CD4-positive, CD25-positive, alpha-beta regulatory T cell (primary cell): ENCODE measurements around the gene CRIP2. TPM values are rescaled to one million over a fixed set of nuclear protein-coding genes. Genes with fewer than 3 reads are reported as not detected.
A peak's percentile ranks its signal among the peaks of the same experiment; 100 is the strongest.

Experiments
- ATAC-seq, 2 donors: fragments of 150-1000 bp; cut with Tn5 transposase; one replicate each; pipeline ENCODE4 v1.10.0; 2021; ENCODE audit warnings: low read depth in 2 of 2, moderate number of reproducible peaks in 2 of 2, moderate library complexity in 1 of 2
- DNase-seq, 3 donors: peaks; one replicate each; pipeline versions ENCODE4 v3.0.0 to v3.0.0-alpha.2; 2012 to 2022; ENCODE audit warnings: mixed read lengths in 1 of 3
- H3K27ac ChIP-seq: one replicate; pipeline ENCODE4 v1.7.0; 2013; ENCODE audit warnings: mild to moderate bottlenecking, low read length; ENCODE audit not compliant: insufficient read depth, poor library complexity, severe bottlenecking
- H3K27me3 ChIP-seq: one replicate; pipeline ENCODE4 v1.7.0; 2013; ENCODE audit warnings: low read length; ENCODE audit not compliant: control insufficient read depth, insufficient read depth
- H3K36me3 ChIP-seq: one replicate; pipeline ENCODE4 v1.7.0; 2013; ENCODE audit warnings: mild to moderate bottlenecking, low read length, moderate library complexity; ENCODE audit not compliant: control insufficient read depth, insufficient read depth
- H3K4me1 ChIP-seq: 2 replicates; pipeline ENCODE4 v1.7.0; 2013; ENCODE audit warnings: mild to moderate bottlenecking, low read length; ENCODE audit not compliant: insufficient read depth, control insufficient read depth, poor library complexity, severe bottlenecking
- H3K4me3 ChIP-seq: one replicate; pipeline ENCODE4 v1.7.0; 2013; ENCODE audit warnings: low read depth, mild to moderate bottlenecking, low read length, moderate library complexity
- H3K9me3 ChIP-seq, 2 experiments: 1 replicate in 1 of 2; 2 replicates in 1 of 2; pipeline ENCODE4 v1.7.0; 2013; ENCODE audit warnings: low read length in 2 of 2, mild to moderate bottlenecking in 1 of 2, moderate library complexity in 1 of 2; ENCODE audit not compliant: control insufficient read depth in 2 of 2
- H3K27ac Mint-ChIP-seq, 3 donors: one replicate each; pipeline ENCODE4 v1.8.0; 2020 to 2022; ENCODE audit warnings: mild to moderate bottlenecking in 3 of 3, mixed read lengths in 3 of 3, moderate library complexity in 2 of 3
- H3K27me3 Mint-ChIP-seq: one replicate; pipeline ENCODE4 v1.8.0; 2022; ENCODE audit warnings: mild to moderate bottlenecking, mixed read lengths
- H3K36me3 Mint-ChIP-seq: one replicate; pipeline ENCODE4 v1.8.0; 2020; ENCODE audit warnings: mixed read lengths
- H3K4me1 Mint-ChIP-seq, 4 donors: one replicate each; pipeline ENCODE4 v1.8.0; 2020 to 2022; ENCODE audit warnings: mixed read lengths in 4 of 4, mild to moderate bottlenecking in 1 of 4
- H3K4me3 Mint-ChIP-seq, 4 donors: one replicate each; pipeline ENCODE4 v1.8.0; 2020 to 2022; ENCODE audit warnings: mild to moderate bottlenecking in 4 of 4, mixed read lengths in 4 of 4, moderate library complexity in 3 of 4
- H3K9me3 Mint-ChIP-seq, 7 donors: one replicate each; pipeline ENCODE4 v1.8.0; 2020 to 2022; ENCODE audit warnings: mixed read lengths in 7 of 7, mild to moderate bottlenecking in 3 of 7, moderate library complexity in 2 of 7
- polyA plus RNA-seq, 4 donors: library from polyadenylated mRNA; unstranded; fragments of 300-500 nt; fragmentation: Illumina TruSeq; gene quantifications; one replicate each; pipeline ENCODE4 v1.2.3, GENCODE V29; 2021
- total RNA-seq: library from RNA; stranded (reverse); gene quantifications from one replicate; pipeline ENCODE4 v1.2.3, GENCODE V29; 2022

The CRIP2 gene
- total and polyA plus RNA-seq, 5 donors from 2014 or later, result 12.0 to 131 (median 37.1) TPM

GRCh38 chr14:105486163-105486973 is 11.7 kb downstream of the CRIP2 start, which contains the start of gene CRIP1:
CRIP1 (plus strand) TSS chr14:105486886; CDS start chr14:105487260, 374 bp downstream.
- no peaks in the 10 kb centered on the region for H3K9me3 Mint-ChIP-seq

DNA sequence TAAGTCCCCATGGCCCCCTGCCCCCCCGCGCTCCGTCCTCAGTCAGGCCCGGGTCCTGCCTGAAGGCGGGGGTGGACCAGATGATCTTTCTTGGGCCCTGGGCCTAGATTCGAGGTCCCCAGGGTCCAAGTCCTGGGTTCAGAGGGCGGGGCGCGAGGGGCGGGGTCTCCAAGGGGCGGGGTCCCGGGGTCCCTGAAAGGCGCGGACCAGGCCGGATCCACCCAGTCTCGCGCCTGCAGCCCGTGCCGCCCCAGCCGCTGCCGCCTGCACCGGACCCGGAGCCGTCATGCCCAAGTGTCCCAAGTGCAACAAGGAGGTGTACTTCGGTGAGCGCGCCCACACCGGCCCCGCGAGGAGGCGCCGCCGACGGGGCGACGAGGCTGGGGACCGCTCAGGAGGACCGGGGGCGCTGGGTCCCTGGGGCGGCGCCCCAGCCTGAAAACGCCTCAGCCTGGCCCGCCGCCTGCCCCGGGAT is 12.4 kb downstream of the CRIP2 start:
- Mint-ChIP-seq H3K27ac (peak overlapping the region; percentile 74 to 95 (median 92)), H3K27me3 (peaks cover 10% of the 10 kb centered on the region), H3K4me3 (peak overlapping the region; percentile 83 to 96 (median 93)), H3K4me1 (peaks cover 1 to 62% (median 19%) of the 10 kb centered on the region in 4 donors), H3K36me3 (no peaks in the 10 kb centered on the region), H3K9me3 (no peaks in the 10 kb centered on the region)
- DNase-seq (peak in 2 of 3 donors; percentile 53 to 62), ATAC-seq (no peak)
- Histone ChIP-seq H3K4me3 (no peak overlapping the region), H3K27ac (peak overlapping the region; percentile 100), H3K4me1 (peaks cover 88% of the 10 kb centered on the region), H3K27me3 (no peaks in the 10 kb centered on the region), H3K9me3 (no peaks in the 10 kb centered on the region), H3K36me3 (no peaks in the 10 kb centered on the region)

More at GRCh38 chr14:105486163-105486973, 11.7 kb downstream of the CRIP2 start, which contains the start of gene CRIP1:
- Histone ChIP-seq H3K4me1 (peaks cover 88% of the 10 kb centered on the region), H3K27ac (peak within 1 kb of the TSS; percentile 100), H3K9me3 (no peaks in the 10 kb centered on the region), H3K36me3 (no peaks in the 10 kb centered on the region), H3K27me3 (no peaks in the 10 kb centered on the region), H3K4me3 (peak within 1 kb of the TSS; percentile 32)
- no peaks in the 10 kb centered on the region for H3K36me3 Mint-ChIP-seq
- H3K27ac Mint-ChIP-seq, result peak within 1 kb of the TSS; percentile 95 to 98 (median 98)
- H3K27me3 Mint-ChIP-seq, result peaks cover 9% of the 10 kb centered on the region
- H3K4me3 Mint-ChIP-seq, result peak within 1 kb of the TSS; percentile 90 to 96 (median 93)
- peaks cover 5 to 61% (median 21%) of the 10 kb centered on the region in 4 donors for H3K4me1 Mint-ChIP-seq
- no peak for DNase-seq
- no peak for ATAC-seq

DNA sequence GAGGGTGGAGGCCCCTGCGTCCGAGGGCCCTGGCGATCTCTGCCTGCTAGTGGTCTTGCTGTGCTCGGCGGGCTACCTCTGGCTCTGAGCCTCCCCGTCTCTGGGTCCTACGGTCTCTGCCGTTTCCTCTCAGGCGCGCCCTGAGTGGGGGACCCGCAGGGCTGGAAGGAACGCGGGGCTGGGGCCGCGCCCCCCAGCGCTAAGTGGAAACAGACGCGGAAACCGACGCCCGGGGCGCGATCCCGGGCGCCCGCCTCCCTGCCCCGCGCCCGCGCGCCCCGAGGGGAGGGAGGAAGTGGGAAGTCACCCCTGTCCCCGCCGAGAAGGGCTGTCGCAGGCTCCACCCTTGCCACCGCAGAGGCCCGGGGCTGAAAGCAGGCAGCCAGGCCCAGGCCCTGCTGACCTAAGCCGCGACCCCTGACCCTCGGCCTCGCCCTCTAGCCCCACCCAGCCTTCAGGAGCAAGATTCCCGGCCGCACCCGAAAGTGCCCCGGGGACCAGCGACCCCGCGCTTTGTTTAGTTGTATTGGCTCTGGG is 12.9 kb downstream of the CRIP2 start:
- Histone ChIP-seq H3K36me3 (no peaks in the 10 kb centered on the region), H3K27ac (peak overlapping the region; percentile 100), H3K27me3 (no peaks in the 10 kb centered on the region), H3K9me3 (no peaks in the 10 kb centered on the region), H3K4me1 (peaks cover 87% of the 10 kb centered on the region), H3K4me3 (peak overlapping the region; percentile 32)
- ATAC-seq (no peak), DNase-seq (peak; percentile 70 to 77 (median 74))
- Mint-ChIP-seq H3K36me3 (no peaks in the 10 kb centered on the region), H3K27me3 (peaks cover 5% of the 10 kb centered on the region), H3K4me3 (peak overlapping the region; percentile 90 to 96 (median 93)), H3K27ac (peak overlapping the region; percentile 92 to 95 (median 95)), H3K4me1 (peaks cover 0 to 59% (median 14%) of the 10 kb centered on the region in 4 donors), H3K9me3 (no peaks in the 10 kb centered on the region)

GRCh38 chr14:105487986-105488777 is 13.6 kb downstream of the CRIP2 start:
- Mint-ChIP-seq H3K9me3 (no peaks in the 10 kb centered on the region), H3K27me3 (peaks cover 5% of the 10 kb centered on the region), H3K36me3 (no peaks in the 10 kb centered on the region), H3K4me1 (peaks cover 0 to 55% (median 13%) of the 10 kb centered on the region in 4 donors), H3K27ac (peak overlapping the region; percentile 91 to 95 (median 92)), H3K4me3 (peak overlapping the region; percentile 90 to 96 (median 93))
- Histone ChIP-seq H3K27me3 (no peaks in the 10 kb centered on the region), H3K4me1 (peaks cover 81% of the 10 kb centered on the region), H3K27ac (peak overlapping the region; percentile 100), H3K36me3 (no peaks in the 10 kb centered on the region), H3K4me3 (peak overlapping the region; percentile 55), H3K9me3 (no peaks in the 10 kb centered on the region)
- ATAC-seq (no peak), DNase-seq (peak in 2 of 3 donors; percentile 40 to 49)

DNA sequence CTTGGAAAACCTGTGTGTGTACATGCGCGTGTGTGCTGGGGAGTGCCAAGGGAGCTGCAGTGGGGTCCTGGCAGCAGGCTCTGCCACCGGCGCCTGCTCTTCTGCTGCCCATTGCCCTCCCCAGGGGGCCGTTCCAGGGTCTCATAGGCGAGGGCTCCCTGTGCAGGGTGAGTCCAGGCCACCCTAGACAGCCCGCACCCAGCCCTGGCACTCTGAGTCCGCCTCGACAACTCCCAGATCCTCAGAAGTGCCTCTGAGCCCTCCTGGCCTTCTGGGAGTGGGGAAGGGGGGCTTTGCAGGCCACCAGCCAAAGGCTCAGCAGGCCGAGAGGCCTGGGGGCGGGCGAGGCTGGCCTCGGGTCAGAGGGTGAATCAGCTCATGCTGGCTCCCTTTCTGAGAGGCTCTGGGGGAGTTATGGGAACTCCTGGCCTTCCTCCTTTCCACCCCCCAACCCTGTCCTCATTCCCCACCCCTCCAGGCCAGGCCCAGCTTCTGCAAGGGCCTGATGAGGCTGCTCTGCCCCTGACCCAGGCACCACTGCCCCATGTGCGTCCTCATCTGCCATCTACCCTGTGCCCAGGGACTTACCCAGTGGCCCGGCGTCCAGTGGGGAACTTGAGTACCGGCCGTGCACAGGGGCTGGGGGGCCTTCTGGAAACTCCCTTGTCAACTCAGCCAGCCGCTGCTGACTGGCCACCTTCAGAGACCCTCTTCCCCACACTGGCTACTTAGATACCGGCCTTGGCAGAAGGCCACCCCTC is 14.3 kb downstream of the CRIP2 start:
- no peak for ATAC-seq
- H3K4me1 ChIP-seq, result peaks cover 73% of the 10 kb centered on the region
- H3K27me3 Mint-ChIP-seq, result peaks cover 5% of the 10 kb centered on the region
- H3K27ac Mint-ChIP-seq, result peak overlapping the region; percentile 94 to 98 (median 97)
- no peaks in the 10 kb centered on the region for H3K36me3 ChIP-seq
- H3K4me3 ChIP-seq, result peak overlapping the region; percentile 55
- H3K27ac ChIP-seq, result peak overlapping the region; percentile 100
- no peaks in the 10 kb centered on the region for H3K36me3 Mint-ChIP-seq
- no peak for DNase-seq
- H3K9me3 ChIP-seq, result no peaks in the 10 kb centered on the region
- H3K4me1 Mint-ChIP-seq, result peaks cover 0 to 59% (median 13%) of the 10 kb centered on the region in 4 donors
- peak overlapping the region; percentile 89 to 99 (median 92) for H3K4me3 Mint-ChIP-seq
- no peaks in the 10 kb centered on the region for H3K9me3 Mint-ChIP-seq
- H3K27me3 ChIP-seq, result no peaks in the 10 kb centered on the region

DNA sequence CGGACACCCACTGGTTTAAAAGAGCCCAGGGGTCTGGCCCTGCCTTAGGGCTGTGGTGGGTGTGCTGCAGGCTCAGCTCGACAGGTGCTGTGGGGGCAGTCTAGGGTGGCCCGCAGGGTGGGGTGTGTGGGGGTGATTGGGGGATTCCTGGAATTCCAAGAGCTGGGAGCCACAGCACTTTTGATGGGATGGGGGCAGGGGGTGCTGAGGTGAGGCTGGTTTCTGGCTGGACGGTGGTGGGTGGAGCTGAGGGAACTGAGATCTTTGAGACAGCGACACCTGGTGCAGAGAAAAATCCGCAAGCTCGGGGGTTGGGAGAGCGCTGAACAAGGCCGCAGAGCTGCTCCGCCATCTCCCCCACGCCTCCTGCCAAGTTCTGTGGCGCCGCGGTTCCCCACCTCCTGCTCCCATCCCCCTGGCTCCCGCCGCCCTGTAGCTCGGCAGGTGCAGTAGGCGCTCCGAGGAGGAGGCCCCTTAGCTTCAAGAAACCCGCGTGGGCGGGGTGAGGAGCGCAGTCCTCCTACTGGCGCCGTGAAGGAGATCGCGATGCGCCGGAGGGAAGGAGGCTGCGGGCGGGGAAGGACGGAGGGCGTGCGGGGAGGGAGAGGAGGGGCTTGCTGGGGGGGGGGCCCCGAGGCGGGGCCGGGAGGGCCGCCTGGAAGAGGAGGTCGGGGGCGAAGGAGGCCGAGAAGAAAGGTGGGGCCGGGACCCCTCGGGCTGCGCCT is 15.1 kb downstream of the CRIP2 start:
- Mint-ChIP-seq H3K9me3 (no peaks in the 10 kb centered on the region), H3K27ac (peak overlapping the region; percentile 94 to 98 (median 97)), H3K4me1 (peaks cover 0 to 51% (median 8%) of the 10 kb centered on the region in 4 donors), H3K4me3 (peak overlapping the region; percentile 89 to 99 (median 92)), H3K27me3 (peaks cover 5% of the 10 kb centered on the region), H3K36me3 (no peaks in the 10 kb centered on the region)
- H3K27ac ChIP-seq, result peak overlapping the region; percentile 100
- peak overlapping the region; percentile 24 for H3K4me3 ChIP-seq
- peak; percentile 83 to 93 (median 89) for DNase-seq
- no peaks in the 10 kb centered on the region for H3K27me3 ChIP-seq
- peak in 1 of 2 donors; percentile 3 for ATAC-seq
- H3K4me1 ChIP-seq, result peaks cover 66% of the 10 kb centered on the region
- no peaks in the 10 kb centered on the region for H3K36me3 ChIP-seq
- H3K9me3 ChIP-seq, result no peaks in the 10 kb centered on the region
